Mesothelial cell of epicardium (in vitro differentiated cells): ENCODE data around the gene CYP4F22. TPM values are rescaled to one million over a fixed set of nuclear protein-coding genes. Genes with fewer than 3 reads are reported as not detected.

Experiments
- DNase-seq, 2 experiments: peaks; one replicate each; pipeline ENCODE4 v3.0.0; 2021; ENCODE audit warnings: low spot score in 2 of 2; ENCODE audit not compliant: unreplicated experiment in 2 of 2
- H3K27ac Mint-ChIP-seq: 2 replicates; pipeline ENCODE4 v1.8.0; 2021; ENCODE audit warnings: mixed read lengths
- H3K27me3 Mint-ChIP-seq: 2 replicates; pipeline ENCODE4 v1.8.0; 2021; ENCODE audit warnings: low read depth, mixed read lengths
- H3K36me3 Mint-ChIP-seq: 2 replicates; pipeline ENCODE4 v1.8.0; 2021; ENCODE audit warnings: mixed read lengths
- H3K4me1 Mint-ChIP-seq: 2 replicates; pipeline ENCODE4 v1.8.0; 2021; ENCODE audit warnings: mixed read lengths
- H3K4me3 Mint-ChIP-seq: 2 replicates; pipeline ENCODE4 v1.8.0; 2021; ENCODE audit warnings: mild to moderate bottlenecking, moderate library complexity, mixed read lengths
- H3K9me3 Mint-ChIP-seq: 2 replicates; pipeline ENCODE4 v1.8.0; 2021; ENCODE audit warnings: mixed read lengths
- total RNA-seq: library from RNA; stranded (reverse); gene quantifications from 3 replicates; pipeline ENCODE4 v1.2.1, GENCODE V29; 2021
- TF ChIP-seq, protein P1 (sequence below): fragments of 200-600 bp; sonication (generic); IDR thresholded peaks from one replicate; pipeline ENCODE4 v1.5.0; 2021; ENCODE audit warnings: antibody characterized with exemption; ENCODE audit not compliant: unreplicated experiment

Gene CYP4F22
- total RNA-seq, 1 donor from 2014 or later: not detected

DNA sequence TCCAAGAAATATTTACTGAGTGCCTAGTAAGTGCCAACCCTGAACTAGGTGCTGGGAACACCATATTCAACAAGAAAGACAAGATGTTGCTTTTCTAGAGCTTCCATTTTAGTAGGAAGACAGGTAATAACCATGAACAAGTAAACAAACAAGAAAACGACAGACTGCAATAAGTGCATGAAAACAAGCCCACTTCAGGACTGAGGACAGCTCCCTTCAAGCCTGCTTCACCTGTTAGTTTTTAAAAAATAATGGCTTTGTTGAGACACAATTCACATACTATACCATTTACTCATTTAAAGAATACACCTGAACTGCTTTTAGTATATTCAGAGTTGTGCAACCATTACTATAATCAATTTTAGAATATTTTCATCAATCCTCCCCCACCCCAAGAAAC lies 30.4 kb downstream of the CYP4F22 start:
- peaks cover 55% of the 10 kb centered on the region for H3K9me3 Mint-ChIP-seq
- TF ChIP-seq, protein P1, sequence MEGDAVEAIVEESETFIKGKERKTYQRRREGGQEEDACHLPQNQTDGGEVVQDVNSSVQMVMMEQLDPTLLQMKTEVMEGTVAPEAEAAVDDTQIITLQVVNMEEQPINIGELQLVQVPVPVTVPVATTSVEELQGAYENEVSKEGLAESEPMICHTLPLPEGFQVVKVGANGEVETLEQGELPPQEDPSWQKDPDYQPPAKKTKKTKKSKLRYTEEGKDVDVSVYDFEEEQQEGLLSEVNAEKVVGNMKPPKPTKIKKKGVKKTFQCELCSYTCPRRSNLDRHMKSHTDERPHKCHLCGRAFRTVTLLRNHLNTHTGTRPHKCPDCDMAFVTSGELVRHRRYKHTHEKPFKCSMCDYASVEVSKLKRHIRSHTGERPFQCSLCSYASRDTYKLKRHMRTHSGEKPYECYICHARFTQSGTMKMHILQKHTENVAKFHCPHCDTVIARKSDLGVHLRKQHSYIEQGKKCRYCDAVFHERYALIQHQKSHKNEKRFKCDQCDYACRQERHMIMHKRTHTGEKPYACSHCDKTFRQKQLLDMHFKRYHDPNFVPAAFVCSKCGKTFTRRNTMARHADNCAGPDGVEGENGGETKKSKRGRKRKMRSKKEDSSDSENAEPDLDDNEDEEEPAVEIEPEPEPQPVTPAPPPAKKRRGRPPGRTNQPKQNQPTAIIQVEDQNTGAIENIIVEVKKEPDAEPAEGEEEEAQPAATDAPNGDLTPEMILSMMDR: no peak
- H3K27me3 Mint-ChIP-seq: no peaks in the 10 kb centered on the region
- no peaks in the 10 kb centered on the region for H3K4me1 Mint-ChIP-seq
- no peak for DNase-seq
- H3K4me3 Mint-ChIP-seq: no peak overlapping the region
- H3K27ac Mint-ChIP-seq: no peak overlapping the region
- no peaks in the 10 kb centered on the region for H3K36me3 Mint-ChIP-seq

DNA sequence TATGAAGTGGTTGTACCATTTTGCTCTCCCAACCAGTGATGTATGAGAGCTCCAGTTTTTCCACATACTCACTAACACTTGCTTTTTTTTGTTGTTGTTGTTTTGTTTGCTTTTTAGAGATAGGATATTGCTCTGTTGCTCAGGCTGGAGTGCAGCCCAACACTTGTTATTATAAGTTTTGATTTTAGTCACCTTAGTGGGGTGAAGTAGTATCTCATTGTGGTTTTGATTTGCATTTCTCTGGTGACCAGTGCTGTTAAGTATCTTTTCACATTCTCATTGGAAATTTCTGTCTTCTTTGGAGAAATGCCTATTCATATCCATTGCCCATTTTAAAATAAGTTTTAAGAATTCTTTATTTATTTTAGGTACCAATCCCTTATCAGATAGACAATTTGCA lies 31.3 kb downstream of the CYP4F22 start:
- Mint-ChIP-seq H3K27ac (no peak overlapping the region), H3K27me3 (no peaks in the 10 kb centered on the region), H3K4me1 (no peaks in the 10 kb centered on the region), H3K4me3 (no peak overlapping the region), H3K9me3 (peaks cover 57% of the 10 kb centered on the region), H3K36me3 (no peaks in the 10 kb centered on the region)
- DNase-seq: no peak
- TF ChIP-seq, protein P1: no peak

DNA sequence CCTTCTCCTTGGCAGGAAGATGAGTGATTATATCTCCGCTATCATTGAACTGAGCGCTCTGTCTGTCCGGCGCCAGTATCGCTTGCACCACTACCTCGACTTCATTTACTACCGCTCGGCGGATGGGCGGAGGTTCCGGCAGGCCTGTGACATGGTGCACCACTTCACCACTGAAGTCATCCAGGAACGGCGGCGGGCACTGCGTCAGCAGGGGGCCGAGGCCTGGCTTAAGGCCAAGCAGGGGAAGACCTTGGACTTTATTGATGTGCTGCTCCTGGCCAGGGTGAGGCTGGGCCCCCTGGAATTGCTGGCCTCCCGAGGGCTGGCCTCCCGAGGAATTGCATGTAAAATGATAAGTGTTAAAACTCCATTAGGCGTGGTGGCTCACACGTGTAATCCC lies 32.1 kb downstream of the CYP4F22 start:
- Mint-ChIP-seq H3K27me3 (no peaks in the 10 kb centered on the region), H3K27ac (no peak overlapping the region), H3K4me1 (no peaks in the 10 kb centered on the region), H3K9me3 (peaks cover 50% of the 10 kb centered on the region), H3K4me3 (no peak overlapping the region), H3K36me3 (no peaks in the 10 kb centered on the region)
- TF ChIP-seq, protein P1: no peak
- DNase-seq: no peak

DNA sequence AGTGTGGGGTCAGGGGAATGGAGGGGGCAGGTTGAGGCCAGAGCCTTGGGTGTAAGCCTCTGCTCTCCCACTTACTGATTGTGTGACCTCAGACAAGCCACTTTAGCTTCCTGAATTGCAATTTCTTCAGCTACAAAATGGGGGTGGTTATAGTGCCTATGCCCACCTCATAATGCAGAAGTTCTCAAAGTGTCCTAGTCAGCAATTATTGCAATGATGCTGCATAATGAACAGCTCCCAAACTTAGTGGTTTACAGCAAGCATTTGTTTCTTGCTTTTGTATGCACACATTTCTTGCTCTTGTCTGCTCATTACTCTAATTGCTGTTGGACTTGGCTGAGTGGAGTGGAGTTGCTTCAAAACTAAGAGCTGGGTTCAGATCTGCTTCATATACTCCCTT lies 36.0 kb downstream of the CYP4F22 start:
- H3K4me1 Mint-ChIP-seq: no peaks in the 10 kb centered on the region
- peaks cover 40% of the 10 kb centered on the region for H3K9me3 Mint-ChIP-seq
- no peaks in the 10 kb centered on the region for H3K36me3 Mint-ChIP-seq
- TF ChIP-seq, protein P1: no peak
- H3K27me3 Mint-ChIP-seq: no peaks in the 10 kb centered on the region
- no peak for DNase-seq
- no peak overlapping the region for H3K4me3 Mint-ChIP-seq
- no peak overlapping the region for H3K27ac Mint-ChIP-seq

DNA sequence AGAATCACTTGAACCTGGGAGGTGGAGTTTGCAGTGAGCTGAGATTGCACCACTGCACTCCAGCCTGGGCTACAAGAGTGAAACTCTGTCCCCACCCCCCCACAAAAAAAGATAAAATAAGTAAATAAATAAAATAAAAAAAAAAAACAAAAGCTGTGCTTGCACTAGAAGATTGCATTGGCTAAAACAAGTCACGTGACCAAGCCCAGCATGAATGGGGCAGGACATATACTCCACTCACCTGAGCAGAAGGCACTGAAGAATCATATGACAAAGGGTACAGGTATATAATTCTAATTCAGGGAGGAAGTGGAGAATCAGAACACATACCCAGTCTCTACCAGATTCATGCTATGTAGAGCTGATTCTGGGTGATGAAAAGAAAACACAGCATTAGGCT lies 36.6 kb downstream of the CYP4F22 start:
- Mint-ChIP-seq H3K36me3 (no peaks in the 10 kb centered on the region), H3K27ac (no peak overlapping the region), H3K9me3 (peaks cover 37% of the 10 kb centered on the region), H3K27me3 (no peaks in the 10 kb centered on the region), H3K4me3 (no peak overlapping the region), H3K4me1 (no peaks in the 10 kb centered on the region)
- TF ChIP-seq, protein P1: no peak
- DNase-seq: no peak

DNA sequence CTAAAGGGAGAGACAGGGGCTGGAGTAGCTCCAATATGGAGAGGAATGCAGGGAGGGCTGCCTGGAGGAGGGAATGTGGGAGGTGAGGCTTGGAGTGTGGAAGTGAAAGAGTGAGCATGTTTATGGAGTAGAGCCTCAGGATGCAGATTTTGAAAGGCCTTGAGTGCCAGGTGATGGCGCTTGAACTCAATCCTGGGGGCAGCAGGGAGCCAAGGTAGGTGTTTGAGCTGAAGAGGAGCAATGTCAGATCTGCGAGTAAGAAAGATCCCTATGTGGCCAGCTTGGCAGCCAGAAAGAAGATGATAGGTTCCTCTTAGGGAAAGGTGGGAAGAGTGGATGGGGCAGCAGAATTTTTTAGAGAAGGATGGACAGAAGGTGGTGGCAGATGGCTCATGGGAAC lies 40.3 kb downstream of the CYP4F22 start:
- Mint-ChIP-seq H3K36me3 (no peaks in the 10 kb centered on the region), H3K4me1 (no peaks in the 10 kb centered on the region), H3K27me3 (no peaks in the 10 kb centered on the region), H3K27ac (no peak overlapping the region), H3K9me3 (peaks cover 21% of the 10 kb centered on the region), H3K4me3 (no peak overlapping the region)
- DNase-seq: no peak
- TF ChIP-seq, protein P1: no peak
